ENCODE measurements around the gene MRPS17.

Gene MRPS17

GRCh38 chr7:55973747-55974250, 22.1 kb downstream of the MRPS17 start:
- no peak for DNase-seq (ENCODE audit: extremely low read depth, low read depth)

DNA sequence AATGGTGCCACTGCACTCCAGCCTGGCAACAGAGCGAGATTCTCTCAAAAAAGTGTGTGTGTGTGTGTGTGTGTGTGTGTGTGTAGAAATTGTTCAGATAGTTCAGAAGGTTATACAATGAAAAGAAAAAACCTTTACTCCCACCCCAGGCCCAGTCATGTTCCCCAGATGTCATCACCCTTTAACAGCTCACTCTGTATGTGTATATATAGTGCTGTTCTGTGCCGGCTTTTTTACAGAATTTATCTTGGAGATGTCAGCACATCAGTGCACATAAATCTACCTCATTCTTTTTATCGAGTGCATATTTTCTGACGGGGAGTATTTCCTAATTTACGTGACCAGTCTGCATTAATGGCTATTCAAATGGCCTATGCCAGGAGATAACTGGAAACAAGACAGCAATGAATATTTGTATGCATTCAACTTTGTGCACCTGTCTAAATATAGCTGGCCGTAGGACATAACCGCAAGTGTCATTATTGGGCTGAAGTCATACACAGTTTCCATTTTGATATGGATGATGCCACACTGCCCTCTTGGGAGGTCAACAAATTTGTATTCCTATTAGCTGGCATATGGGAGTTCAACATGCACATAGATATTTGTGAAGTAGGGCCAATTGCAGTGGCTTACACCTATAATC, 24.4 kb downstream of the MRPS17 start:
- TF ChIP-seq, protein P1, sequence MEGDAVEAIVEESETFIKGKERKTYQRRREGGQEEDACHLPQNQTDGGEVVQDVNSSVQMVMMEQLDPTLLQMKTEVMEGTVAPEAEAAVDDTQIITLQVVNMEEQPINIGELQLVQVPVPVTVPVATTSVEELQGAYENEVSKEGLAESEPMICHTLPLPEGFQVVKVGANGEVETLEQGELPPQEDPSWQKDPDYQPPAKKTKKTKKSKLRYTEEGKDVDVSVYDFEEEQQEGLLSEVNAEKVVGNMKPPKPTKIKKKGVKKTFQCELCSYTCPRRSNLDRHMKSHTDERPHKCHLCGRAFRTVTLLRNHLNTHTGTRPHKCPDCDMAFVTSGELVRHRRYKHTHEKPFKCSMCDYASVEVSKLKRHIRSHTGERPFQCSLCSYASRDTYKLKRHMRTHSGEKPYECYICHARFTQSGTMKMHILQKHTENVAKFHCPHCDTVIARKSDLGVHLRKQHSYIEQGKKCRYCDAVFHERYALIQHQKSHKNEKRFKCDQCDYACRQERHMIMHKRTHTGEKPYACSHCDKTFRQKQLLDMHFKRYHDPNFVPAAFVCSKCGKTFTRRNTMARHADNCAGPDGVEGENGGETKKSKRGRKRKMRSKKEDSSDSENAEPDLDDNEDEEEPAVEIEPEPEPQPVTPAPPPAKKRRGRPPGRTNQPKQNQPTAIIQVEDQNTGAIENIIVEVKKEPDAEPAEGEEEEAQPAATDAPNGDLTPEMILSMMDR (IDR thresholded peaks at IDR 0.05; ENCODE audit: low read depth, low read length): no peak
- DNase-seq (ENCODE audit: extremely low read depth, low read depth): no peak

More at GRCh38 chr7:55973747-55974250, 22.1 kb downstream of the MRPS17 start:
- TF ChIP-seq, protein P1 (IDR thresholded peaks at IDR 0.05; ENCODE audit: low read depth, low read length): no peak

- TF ChIP-seq, protein P1 (IDR thresholded peaks at IDR 0.05; ENCODE audit: low read depth, low read length): no peak
- no peak for DNase-seq (ENCODE audit: extremely low read depth, low read depth)
Observed at GRCh38 chr7:55977831-55978230, 26.2 kb downstream of the MRPS17 start.

- TF ChIP-seq, protein P1 (IDR thresholded peaks at IDR 0.05; ENCODE audit: low read depth, low read length): no peak
- no peak for DNase-seq (ENCODE audit: extremely low read depth, low read depth)
Observed at GRCh38 chr7:55980266-55980665, 28.6 kb downstream of the MRPS17 start.

- TF ChIP-seq, protein P1 (IDR thresholded peaks at IDR 0.05; ENCODE audit: low read depth, low read length): no peak
- DNase-seq (ENCODE audit: extremely low read depth, low read depth): no peak
Observed at GRCh38 chr7:55983537-55983936, 31.9 kb downstream of the MRPS17 start.

DNA sequence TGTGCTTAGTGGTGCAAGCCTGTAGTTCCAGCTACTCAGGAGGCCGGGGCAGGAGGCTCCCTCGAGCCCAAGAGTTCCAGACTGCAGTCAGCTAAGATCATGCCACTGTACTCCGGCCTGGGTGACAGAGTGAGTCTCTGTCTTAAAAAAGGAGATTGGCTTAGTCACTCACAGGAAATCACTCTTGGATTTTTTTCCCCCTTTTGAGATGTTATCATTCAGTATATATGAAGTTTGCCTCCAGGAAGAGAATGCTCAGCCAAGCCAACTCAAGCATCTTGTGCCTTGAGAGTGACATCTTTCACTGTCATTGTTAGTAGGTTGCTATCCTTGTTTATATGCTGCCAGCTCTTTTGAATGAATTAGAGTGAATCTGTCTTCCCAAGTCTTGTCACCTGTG, 40.7 kb downstream of the MRPS17 start:
- DNase-seq (ENCODE audit: extremely low read depth, low read depth): no peak
- TF ChIP-seq, protein P1 (IDR thresholded peaks at IDR 0.05; ENCODE audit: low read depth, low read length): no peak

DNA sequence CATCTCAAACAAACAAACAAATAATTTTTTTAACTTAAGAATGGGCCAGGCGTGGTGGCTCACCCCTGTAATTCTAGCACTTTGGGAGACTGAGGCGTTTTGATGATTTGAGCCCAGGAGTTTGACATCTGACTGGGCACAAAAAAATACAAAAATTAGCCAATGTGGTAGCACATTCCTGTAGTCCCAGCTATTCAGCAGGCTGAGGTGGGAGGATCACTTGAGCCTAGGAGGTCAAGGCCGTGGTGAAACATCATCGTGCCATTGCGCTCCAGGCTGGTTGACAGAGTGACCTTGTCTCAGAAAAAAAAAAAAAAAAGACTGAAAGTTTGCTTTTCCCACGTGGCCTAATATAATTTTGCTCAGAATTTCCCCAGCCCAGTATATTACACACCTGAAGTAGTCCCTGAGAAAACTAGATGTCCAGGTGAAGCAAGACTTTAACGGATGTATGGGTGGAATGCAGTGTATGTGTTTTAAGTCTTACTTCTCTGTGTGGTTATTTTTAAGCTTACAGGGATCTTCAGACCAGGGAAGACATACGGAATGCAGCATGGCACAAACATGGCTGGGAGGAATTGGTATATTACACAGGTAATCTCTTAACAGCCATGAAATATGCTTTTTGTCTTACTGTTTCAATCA, 45.3 kb downstream of the MRPS17 start:
- TF ChIP-seq, protein P1 (IDR thresholded peaks at IDR 0.05; ENCODE audit: low read depth, low read length): no peak

More for the DNA sequence above, 45.3 kb downstream of the MRPS17 start:
- no peak for DNase-seq (ENCODE audit: extremely low read depth, low read depth)
